Activated T-cell treated with anti-CD3 and anti-CD28 coated beads, Interleukin-2, amount 50 U/mL, for 72 hours (primary cell): ENCODE results near the gene MSRB1. TPM values are rescaled to one million over a fixed set of nuclear protein-coding genes. Genes with fewer than 3 reads are reported as not detected.

Source experiments
- ATAC-seq, 2 donors: fragments of 150-1000 bp; cut with Tn5 transposase; replicated peaks in 1 of 2; 2 replicates each; pipeline ENCODE4 v1.10.0; 2021; ENCODE audit warnings: moderate library complexity in 2 of 2, mild to moderate bottlenecking in 1 of 2
- DNase-seq, 2 donors: peaks; one replicate each; pipeline ENCODE4 v3.0.0; 2021 to 2022; ENCODE audit warnings: mixed read lengths in 1 of 2
- H3K27ac Mint-ChIP-seq: one replicate; pipeline ENCODE4 v1.8.0; 2022; ENCODE audit warnings: mild to moderate bottlenecking, moderate library complexity, mixed read lengths
- H3K27me3 Mint-ChIP-seq: one replicate; pipeline ENCODE4 v1.8.0; 2022; ENCODE audit warnings: low read depth, mixed read lengths
- H3K36me3 Mint-ChIP-seq, 2 donors: one replicate each; pipeline ENCODE4 v1.8.0; 2022; ENCODE audit warnings: mixed read lengths in 2 of 2, mild to moderate bottlenecking in 1 of 2; ENCODE audit not compliant: insufficient read depth in 2 of 2
- H3K4me1 Mint-ChIP-seq: one replicate; pipeline ENCODE4 v1.8.0; 2022; ENCODE audit warnings: low read depth, mixed read lengths
- H3K4me3 Mint-ChIP-seq, 2 donors: one replicate each; pipeline ENCODE4 v1.8.0; 2022; ENCODE audit warnings: mild to moderate bottlenecking in 2 of 2, mixed read lengths in 2 of 2, moderate library complexity in 2 of 2
- H3K9me3 Mint-ChIP-seq, 2 donors: one replicate each; pipeline ENCODE4 v1.8.0; 2022; ENCODE audit warnings: mixed read lengths in 2 of 2
- total RNA-seq, 2 donors: library from RNA; stranded (reverse); gene quantifications; one replicate each; pipeline ENCODE4 v1.2.3, GENCODE V29; 2022

MSRB1 gene
- total RNA-seq, 2 donors from 2014 or later, result 17.9 to 18.8 TPM

GRCh38 chr16:1975432-1976215, 32.6 kb upstream of the MSRB1 start:
- DNase-seq (no peak), ATAC-seq (no peak)
- H3K36me3 Mint-ChIP-seq, result peaks cover 4 to 6% of the 10 kb centered on the region in 2 donors
- no peak overlapping the region for H3K27ac Mint-ChIP-seq
- peaks cover 32% of the 10 kb centered on the region for H3K4me1 Mint-ChIP-seq
- H3K9me3 Mint-ChIP-seq, result no peaks in the 10 kb centered on the region
- no peaks in the 10 kb centered on the region for H3K27me3 Mint-ChIP-seq
- H3K4me3 Mint-ChIP-seq, result no peak overlapping the region

GRCh38 chr16:1974157-1975070, 31.4 kb upstream of the MSRB1 start:
- H3K36me3 Mint-ChIP-seq, result peaks cover 4 to 6% of the 10 kb centered on the region in 2 donors
- H3K4me1 Mint-ChIP-seq, result peaks cover 33% of the 10 kb centered on the region
- H3K27ac Mint-ChIP-seq, result no peak overlapping the region
- no peaks in the 10 kb centered on the region for H3K9me3 Mint-ChIP-seq
- ATAC-seq (no peak), DNase-seq (no peak)
- H3K27me3 Mint-ChIP-seq, result no peaks in the 10 kb centered on the region
- H3K4me3 Mint-ChIP-seq, result peak overlapping the region in 1 of 2 donors; percentile 8

GRCh38 chr16:1973461-1974156, 30.6 kb upstream of the MSRB1 start:
- H3K4me3 Mint-ChIP-seq, result peak overlapping the region; percentile 94 to 98
- peaks cover 4 to 6% of the 10 kb centered on the region in 2 donors for H3K36me3 Mint-ChIP-seq
- H3K27me3 Mint-ChIP-seq, result no peaks in the 10 kb centered on the region
- H3K9me3 Mint-ChIP-seq, result no peaks in the 10 kb centered on the region
- peaks cover 33% of the 10 kb centered on the region for H3K4me1 Mint-ChIP-seq
- no peak for ATAC-seq
- H3K27ac Mint-ChIP-seq, result no peak overlapping the region
- no peak for DNase-seq

DNA sequence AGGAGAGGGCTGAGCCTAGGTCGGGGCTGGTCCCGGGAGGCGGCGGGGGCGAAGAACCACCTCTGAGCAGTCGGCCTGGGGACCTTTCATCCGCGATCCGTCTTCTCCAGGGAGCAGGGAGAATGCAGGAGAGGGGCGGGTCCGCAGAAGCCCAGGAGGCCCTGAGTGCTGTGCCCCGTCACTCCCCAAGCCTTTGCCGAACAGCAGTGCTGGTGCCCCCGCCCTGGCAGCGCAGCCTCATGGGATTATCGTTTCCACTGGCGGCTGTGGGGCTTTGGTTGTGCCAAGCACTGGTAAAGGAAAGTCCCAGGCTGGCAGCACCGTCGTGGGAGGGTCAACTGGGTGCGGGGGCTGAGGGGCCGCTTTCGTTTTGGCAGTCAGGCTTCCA, 29.5 kb upstream of the MSRB1 start:
- peak overlapping the region; percentile 48 for H3K27ac Mint-ChIP-seq
- peaks cover 2 to 6% of the 10 kb centered on the region in 2 donors for H3K36me3 Mint-ChIP-seq
- ATAC-seq, result peak in 1 of 2 donors; percentile 1
- peaks cover 35% of the 10 kb centered on the region for H3K4me1 Mint-ChIP-seq
- H3K27me3 Mint-ChIP-seq, result no peaks in the 10 kb centered on the region
- H3K9me3 Mint-ChIP-seq, result no peaks in the 10 kb centered on the region
- DNase-seq, result no peak
- peak overlapping the region; percentile 94 to 98 for H3K4me3 Mint-ChIP-seq

GRCh38 chr16:1971796-1972489, 28.9 kb upstream of the MSRB1 start, which contains the start of gene TBL3:
TBL3 (plus strand) TSS chr16:1972053; CDS start chr16:1972165, 112 bp downstream.
- Mint-ChIP-seq H3K36me3 (peaks cover 2 to 6% of the 10 kb centered on the region in 2 donors), H3K4me1 (peaks cover 39% of the 10 kb centered on the region), H3K9me3 (no peaks in the 10 kb centered on the region), H3K27me3 (no peaks in the 10 kb centered on the region), H3K27ac (peak within 1 kb of the TSS; percentile 97), H3K4me3 (peak within 1 kb of the TSS; percentile 94 to 98)
- peak; percentile 97 to 98 for DNase-seq
- ATAC-seq, result peak; percentile 96 to 97

DNA sequence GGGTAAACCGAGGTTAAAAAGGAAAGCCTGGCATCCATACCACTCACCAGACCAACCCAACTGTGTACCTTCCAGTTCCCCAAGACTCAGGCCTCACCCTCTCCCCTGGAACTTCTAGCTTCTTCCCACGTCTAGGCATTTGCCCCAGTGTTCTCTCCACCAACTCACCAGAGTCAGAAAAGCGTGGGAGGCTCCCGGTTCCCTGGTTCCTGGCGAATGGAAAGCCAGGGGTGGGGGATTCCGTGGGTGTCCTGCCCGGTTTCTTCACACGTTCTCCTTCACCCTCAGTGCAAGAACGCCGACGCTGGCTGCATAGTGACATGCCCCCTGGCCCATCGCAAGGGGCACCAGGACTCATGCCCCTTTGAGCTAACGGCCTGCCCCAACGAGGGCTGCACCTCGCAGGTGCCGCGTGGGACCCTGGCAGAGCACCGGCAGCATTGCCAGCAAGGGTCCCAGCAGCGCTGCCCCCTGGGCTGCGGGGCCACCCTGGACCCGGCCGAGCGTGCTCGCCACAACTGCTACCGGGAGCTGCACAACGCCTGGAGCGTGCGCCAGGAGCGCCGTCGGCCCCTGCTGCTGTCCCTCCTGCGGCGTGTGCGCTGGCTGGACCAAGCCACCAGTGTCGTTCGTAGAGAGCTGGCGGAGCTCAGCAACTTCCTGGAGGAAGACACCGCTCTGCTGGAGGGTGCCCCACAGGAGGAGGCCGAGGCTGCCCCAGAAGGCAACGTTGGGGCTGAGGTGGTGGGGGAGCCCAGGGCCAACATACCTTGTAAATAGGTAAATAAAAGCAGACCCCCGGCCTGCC, 25.4 kb upstream of the MSRB1 start:
- Mint-ChIP-seq H3K4me3 (no peak overlapping the region), H3K36me3 (peaks cover 12 to 15% of the 10 kb centered on the region in 2 donors), H3K4me1 (peaks cover 43% of the 10 kb centered on the region), H3K27me3 (no peaks in the 10 kb centered on the region), H3K9me3 (no peaks in the 10 kb centered on the region), H3K27ac (no peak overlapping the region)
- no peak for ATAC-seq
- DNase-seq, result no peak

DNA sequence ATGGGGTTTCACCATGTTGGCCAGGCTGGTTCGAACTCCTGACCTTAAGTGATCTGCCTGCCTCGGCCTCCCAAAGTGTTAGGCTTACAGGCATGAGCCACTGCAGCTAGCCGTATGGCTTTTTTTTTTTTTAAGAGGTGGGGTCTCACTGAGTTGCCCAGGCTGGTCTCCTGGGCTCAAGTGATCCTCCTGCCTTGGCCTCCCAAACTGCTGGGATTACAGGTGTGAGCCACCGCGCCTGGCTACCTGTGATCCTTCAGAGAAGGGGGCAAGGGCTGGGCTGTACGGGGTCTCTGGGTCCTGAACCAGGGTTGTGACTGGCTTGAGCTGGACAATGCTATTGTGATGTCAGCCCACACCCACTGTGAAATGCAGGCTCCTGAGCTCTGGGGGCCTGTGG, 23.5 kb upstream of the MSRB1 start, which contains the start of gene RNF151:
Gene RNF151, plus strand, starts transcription at position 397 of the 400 bp plus-strand sequence. CDS start 26 bp downstream, outside the sequence.
- peak within 1 kb of the TSS; percentile 91 to 97 for H3K4me3 Mint-ChIP-seq
- H3K27me3 Mint-ChIP-seq, result no peaks in the 10 kb centered on the region
- H3K27ac Mint-ChIP-seq, result peak within 1 kb of the TSS; percentile 96
- DNase-seq, result no peak
- H3K9me3 Mint-ChIP-seq, result no peaks in the 10 kb centered on the region
- H3K4me1 Mint-ChIP-seq, result peaks cover 46% of the 10 kb centered on the region
- peaks cover 14 to 26% of the 10 kb centered on the region in 2 donors for H3K36me3 Mint-ChIP-seq
- ATAC-seq, result no peak

DNA sequence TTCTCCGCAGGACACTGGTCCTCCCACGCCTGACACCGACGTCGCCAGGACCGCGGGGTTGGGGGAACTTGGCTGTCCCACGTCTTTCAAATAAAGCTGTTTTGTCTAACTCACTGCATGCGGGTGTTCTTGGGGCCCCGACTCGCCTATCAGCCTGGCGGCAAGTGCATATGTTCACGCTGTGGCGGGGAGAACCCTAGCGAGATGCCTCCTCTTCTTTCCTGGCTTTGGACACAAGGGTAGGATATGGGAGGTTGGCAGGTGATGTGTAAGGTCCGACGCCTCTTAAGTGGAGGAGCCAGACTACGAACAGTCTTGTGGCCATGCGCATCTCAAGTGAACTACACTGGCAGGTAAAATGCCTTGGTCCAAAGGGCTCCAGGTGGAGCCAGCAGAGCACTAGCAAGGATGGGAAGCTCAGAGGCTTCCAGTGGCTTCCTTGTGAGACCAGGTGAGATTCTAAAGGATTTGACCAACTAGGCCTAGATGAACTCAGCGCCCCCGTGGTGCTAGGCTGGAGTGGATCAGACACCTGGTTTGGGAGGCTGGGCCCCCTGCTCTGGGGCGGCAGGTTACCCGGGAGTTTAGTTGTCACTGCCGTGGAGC, 22.5 kb upstream of the MSRB1 start:
- H3K4me1 Mint-ChIP-seq, result peaks cover 46% of the 10 kb centered on the region
- peak overlapping the region; percentile 91 to 97 for H3K4me3 Mint-ChIP-seq
- peaks cover 14 to 29% of the 10 kb centered on the region in 2 donors for H3K36me3 Mint-ChIP-seq
- H3K27me3 Mint-ChIP-seq, result no peaks in the 10 kb centered on the region
- no peak for ATAC-seq
- no peak for DNase-seq
- no peaks in the 10 kb centered on the region for H3K9me3 Mint-ChIP-seq
- peak overlapping the region; percentile 96 for H3K27ac Mint-ChIP-seq

GRCh38 chr16:1964506-1965395, 21.8 kb upstream of the MSRB1 start, which contains the start of gene RPS2:
RPS2 (minus strand) TSS chr16:1964826; CDS start chr16:1964625, 201 bp downstream.
- peak; percentile 98 to 99 for DNase-seq
- Mint-ChIP-seq H3K4me3 (peak within 1 kb of the TSS; percentile 91 to 97), H3K9me3 (no peaks in the 10 kb centered on the region), H3K27me3 (no peaks in the 10 kb centered on the region), H3K36me3 (peaks cover 14 to 32% of the 10 kb centered on the region in 2 donors), H3K4me1 (peaks cover 52% of the 10 kb centered on the region), H3K27ac (peak within 1 kb of the TSS; percentile 96)
- peak; percentile 81 to 90 for ATAC-seq

- H3K4me1 Mint-ChIP-seq, result peaks cover 52% of the 10 kb centered on the region
- H3K4me3 Mint-ChIP-seq, result peak overlapping the region; percentile 91 to 97
- ATAC-seq (peak; percentile 2 to 3), DNase-seq (peak in 1 of 2 donors; percentile 41)
- peak overlapping the region; percentile 92 for H3K27ac Mint-ChIP-seq
- no peaks in the 10 kb centered on the region for H3K9me3 Mint-ChIP-seq
- peaks cover 14 to 32% of the 10 kb centered on the region in 2 donors for H3K36me3 Mint-ChIP-seq
- H3K27me3 Mint-ChIP-seq, result no peaks in the 10 kb centered on the region
Measured at GRCh38 chr16:1963806-1964505, 21.0 kb upstream of the MSRB1 start.
